Neural crest cell (in vitro differentiated cells): ENCODE results near the gene QSOX2. TPM values are rescaled to one million over a fixed set of nuclear protein-coding genes. Genes with fewer than 3 reads are reported as not detected.

Experiments used
- DNase-seq: peaks from one replicate; pipeline ENCODE4 v3.0.0; 2021; ENCODE audit warnings: low read depth, mixed read lengths, low spot score
- H3K27ac Mint-ChIP-seq: one replicate; pipeline ENCODE4 v1.8.0; 2021; ENCODE audit warnings: mild to moderate bottlenecking, mixed read lengths; ENCODE audit not compliant: unreplicated experiment
- H3K27me3 Mint-ChIP-seq: 2 replicates; pipeline ENCODE4 v1.8.0; 2021; ENCODE audit warnings: low read depth, mild to moderate bottlenecking, mixed read lengths
- H3K36me3 Mint-ChIP-seq: 2 replicates; pipeline ENCODE4 v1.8.0; 2021; ENCODE audit warnings: low read depth, mild to moderate bottlenecking, mixed read lengths
- H3K4me1 Mint-ChIP-seq: 2 replicates; pipeline ENCODE4 v1.8.0; 2021; ENCODE audit warnings: mixed read lengths
- H3K4me3 Mint-ChIP-seq: one replicate; pipeline ENCODE4 v1.8.0; 2021; ENCODE audit warnings: mild to moderate bottlenecking, mixed read lengths
- H3K9me3 Mint-ChIP-seq: 2 replicates; pipeline ENCODE4 v1.8.0; 2021; ENCODE audit warnings: mixed read lengths
- CTCF ChIP-seq: fragments of 200-600 bp; sonication (generic); conservative IDR thresholded peaks from 2 replicates; pipeline ENCODE4 v1.5.0; 2021; ENCODE audit warnings: antibody characterized with exemption, mild to moderate bottlenecking
- total RNA-seq: library from RNA; stranded (reverse); gene quantifications from 2 replicates; pipeline ENCODE4 v1.2.1, GENCODE V29; 2021

Gene QSOX2
- total RNA-seq, 1 donor from 2014 or later, result 28.7 TPM

GRCh38 chr9:136200424-136200823, 45.2 kb downstream of the QSOX2 start:
- no peak for TF ChIP-seq CTCF
- Mint-ChIP-seq H3K27me3 (peaks cover 88% of the 10 kb centered on the region), H3K4me1 (no peaks in the 10 kb centered on the region)

GRCh38 chr9:136199391-136200288, 46.0 kb downstream of the QSOX2 start:
- Mint-ChIP-seq H3K36me3 (peaks cover 2% of the 10 kb centered on the region), H3K4me3 (no peak overlapping the region), H3K9me3 (no peaks in the 10 kb centered on the region), H3K27ac (no peak overlapping the region), H3K4me1 (no peaks in the 10 kb centered on the region), H3K27me3 (peaks cover 90% of the 10 kb centered on the region)
- DNase-seq, result no peak
- TF ChIP-seq CTCF, result no peak

More at GRCh38 chr9:136200424-136200823, 45.2 kb downstream of the QSOX2 start:
- H3K36me3 Mint-ChIP-seq, result peaks cover 2% of the 10 kb centered on the region
- H3K4me3 Mint-ChIP-seq, result no peak overlapping the region
- no peak overlapping the region for H3K27ac Mint-ChIP-seq
- DNase-seq, result no peak
- no peaks in the 10 kb centered on the region for H3K9me3 Mint-ChIP-seq

GRCh38 chr9:136198605-136199083, 47.0 kb downstream of the QSOX2 start:
- Mint-ChIP-seq H3K9me3 (no peaks in the 10 kb centered on the region), H3K27ac (no peak overlapping the region), H3K4me1 (no peaks in the 10 kb centered on the region), H3K4me3 (no peak overlapping the region), H3K36me3 (peaks cover 2% of the 10 kb centered on the region), H3K27me3 (peaks cover 89% of the 10 kb centered on the region)
- no peak for DNase-seq
- TF ChIP-seq CTCF, result no peak

- H3K4me3 Mint-ChIP-seq, result no peak overlapping the region
- H3K9me3 Mint-ChIP-seq, result no peaks in the 10 kb centered on the region
- DNase-seq, result no peak
- TF ChIP-seq CTCF, result no peak
- no peaks in the 10 kb centered on the region for H3K4me1 Mint-ChIP-seq
- no peak overlapping the region for H3K27ac Mint-ChIP-seq
- peaks cover 83% of the 10 kb centered on the region for H3K27me3 Mint-ChIP-seq
- peaks cover 2% of the 10 kb centered on the region for H3K36me3 Mint-ChIP-seq
These were observed 47.5 kb downstream of the QSOX2 start for GRCh38 chr9:136197930-136198604.

- TF ChIP-seq CTCF, result no peak
- H3K4me3 Mint-ChIP-seq, result no peak overlapping the region
- peaks cover 82% of the 10 kb centered on the region for H3K27me3 Mint-ChIP-seq
- peaks cover 2% of the 10 kb centered on the region for H3K36me3 Mint-ChIP-seq
- no peaks in the 10 kb centered on the region for H3K9me3 Mint-ChIP-seq
- H3K27ac Mint-ChIP-seq, result no peak overlapping the region
- DNase-seq, result no peak
- H3K4me1 Mint-ChIP-seq, result no peaks in the 10 kb centered on the region
These were observed 48.3 kb downstream of the QSOX2 start for GRCh38 chr9:136197084-136197875.
